HL-60 (cell line): ENCODE results near the gene SRSF3.

ENCODE experiments used
- CTCF ChIP-seq: IDR thresholded peaks from one replicate; pipeline ENCODE4 v1.5.1; 2011; ENCODE audit warnings: low read length, control low read depth, inconsistent platforms; ENCODE audit not compliant: insufficient read depth
- GABPA ChIP-seq: IDR thresholded peaks from 2 replicates; pipeline ENCODE4 v1.6.1; 2012; ENCODE audit warnings: low read depth
- POLR2AphosphoS5 ChIP-seq: IDR thresholded peaks from 2 replicates; pipeline ENCODE4 v1.6.1; 2012; ENCODE audit warnings: low read depth
- SPI1 ChIP-seq: IDR thresholded peaks from 2 replicates; pipeline ENCODE4 v1.6.1; 2012; ENCODE audit warnings: low read depth, mild to moderate bottlenecking, borderline replicate concordance
- TF ChIP-seq, protein P1 (sequence below): IDR thresholded peaks from 2 replicates; pipeline ENCODE4 v1.6.1; 2012; ENCODE audit warnings: low read depth; ENCODE audit not compliant: insufficient replicate concordance

DNA sequence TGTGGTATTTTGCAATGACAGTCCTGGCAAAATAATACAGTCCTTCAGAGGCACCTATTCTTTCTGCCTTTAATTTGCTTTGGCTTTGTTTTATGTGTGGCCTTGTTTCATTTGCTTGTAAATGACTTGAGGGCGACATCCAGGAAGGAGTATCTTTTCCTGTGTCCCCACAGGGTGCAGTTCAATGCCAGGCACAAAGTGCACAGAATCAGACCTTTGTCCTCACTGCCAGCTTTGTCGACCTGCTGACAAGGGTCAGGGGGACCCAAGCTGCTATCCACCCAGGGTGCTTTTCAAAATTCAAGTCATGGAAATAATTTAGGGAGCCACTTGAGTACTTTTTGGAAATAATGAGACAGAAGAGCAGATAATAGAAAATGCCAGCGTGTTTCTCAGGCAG, 47.4 kb downstream of the SRSF3 start:
- TF ChIP-seq CTCF (no peak), POLR2AphosphoS5 (no peak), GABPA (no peak), SPI1 (no peak)
- TF ChIP-seq, protein P1, sequence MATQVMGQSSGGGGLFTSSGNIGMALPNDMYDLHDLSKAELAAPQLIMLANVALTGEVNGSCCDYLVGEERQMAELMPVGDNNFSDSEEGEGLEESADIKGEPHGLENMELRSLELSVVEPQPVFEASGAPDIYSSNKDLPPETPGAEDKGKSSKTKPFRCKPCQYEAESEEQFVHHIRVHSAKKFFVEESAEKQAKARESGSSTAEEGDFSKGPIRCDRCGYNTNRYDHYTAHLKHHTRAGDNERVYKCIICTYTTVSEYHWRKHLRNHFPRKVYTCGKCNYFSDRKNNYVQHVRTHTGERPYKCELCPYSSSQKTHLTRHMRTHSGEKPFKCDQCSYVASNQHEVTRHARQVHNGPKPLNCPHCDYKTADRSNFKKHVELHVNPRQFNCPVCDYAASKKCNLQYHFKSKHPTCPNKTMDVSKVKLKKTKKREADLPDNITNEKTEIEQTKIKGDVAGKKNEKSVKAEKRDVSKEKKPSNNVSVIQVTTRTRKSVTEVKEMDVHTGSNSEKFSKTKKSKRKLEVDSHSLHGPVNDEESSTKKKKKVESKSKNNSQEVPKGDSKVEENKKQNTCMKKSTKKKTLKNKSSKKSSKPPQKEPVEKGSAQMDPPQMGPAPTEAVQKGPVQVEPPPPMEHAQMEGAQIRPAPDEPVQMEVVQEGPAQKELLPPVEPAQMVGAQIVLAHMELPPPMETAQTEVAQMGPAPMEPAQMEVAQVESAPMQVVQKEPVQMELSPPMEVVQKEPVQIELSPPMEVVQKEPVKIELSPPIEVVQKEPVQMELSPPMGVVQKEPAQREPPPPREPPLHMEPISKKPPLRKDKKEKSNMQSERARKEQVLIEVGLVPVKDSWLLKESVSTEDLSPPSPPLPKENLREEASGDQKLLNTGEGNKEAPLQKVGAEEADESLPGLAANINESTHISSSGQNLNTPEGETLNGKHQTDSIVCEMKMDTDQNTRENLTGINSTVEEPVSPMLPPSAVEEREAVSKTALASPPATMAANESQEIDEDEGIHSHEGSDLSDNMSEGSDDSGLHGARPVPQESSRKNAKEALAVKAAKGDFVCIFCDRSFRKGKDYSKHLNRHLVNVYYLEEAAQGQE, result no peak
